Fibroblast of pulmonary artery (primary cell): ENCODE data around the gene KIF26B.

Source experiments
- DNase-seq: peaks from one replicate; pipeline ENCODE4 v3.0.0-alpha.2; 2010; ENCODE audit warnings: low read depth
- H3K4me3 ChIP-seq: replicated peaks from 2 replicates; pipeline ENCODE4 v1.5.1; 2011; ENCODE audit warnings: low read depth, mild to moderate bottlenecking, control low read depth, low read length, moderate library complexity
- CTCF ChIP-seq: IDR thresholded peaks from 2 replicates; pipeline ENCODE4 v1.5.1; 2011; ENCODE audit warnings: mild to moderate bottlenecking, control low read depth, low read length, inconsistent platforms; ENCODE audit errors: missing control alignments

KIF26B gene

GRCh38 chr1:245530937-245531336, 376.2 kb downstream of the KIF26B start:
- no peak for TF ChIP-seq CTCF
- no peak overlapping the region for H3K4me3 ChIP-seq
- no peak for DNase-seq

- no peak for TF ChIP-seq CTCF
- no peak overlapping the region for H3K4me3 ChIP-seq
- peak; percentile 40 for DNase-seq
Observed at GRCh38 chr1:245537992-245538391, 383.2 kb downstream of the KIF26B start.

- DNase-seq: no peak
- no peak overlapping the region for H3K4me3 ChIP-seq
- TF ChIP-seq CTCF: no peak
Observed at GRCh38 chr1:245538671-245539070, 383.9 kb downstream of the KIF26B start.

GRCh38 chr1:245541369-245541768, 386.6 kb downstream of the KIF26B start:
- no peak for TF ChIP-seq CTCF
- no peak overlapping the region for H3K4me3 ChIP-seq
- DNase-seq: no peak

GRCh38 chr1:245542365-245542764, 387.6 kb downstream of the KIF26B start:
- no peak overlapping the region for H3K4me3 ChIP-seq
- DNase-seq: no peak
- no peak for TF ChIP-seq CTCF

GRCh38 chr1:245544236-245544635, 389.5 kb downstream of the KIF26B start:
- no peak for TF ChIP-seq CTCF
- H3K4me3 ChIP-seq: no peak overlapping the region
- no peak for DNase-seq

GRCh38 chr1:245546875-245547274, 392.1 kb downstream of the KIF26B start:
- no peak for TF ChIP-seq CTCF
- no peak overlapping the region for H3K4me3 ChIP-seq
- no peak for DNase-seq
